GM12873 (cell line): ENCODE results near the gene CA14.

ENCODE experiments used
- TF ChIP-seq, protein P1 (sequence below): IDR thresholded peaks from 2 replicates; pipeline ENCODE4 v1.5.1; 2012; ENCODE audit warnings: low read depth, mild to moderate bottlenecking, moderate library complexity, low read length, control low read depth; ENCODE audit not compliant: insufficient read depth; ENCODE audit errors: missing control alignments

The CA14 gene

DNA sequence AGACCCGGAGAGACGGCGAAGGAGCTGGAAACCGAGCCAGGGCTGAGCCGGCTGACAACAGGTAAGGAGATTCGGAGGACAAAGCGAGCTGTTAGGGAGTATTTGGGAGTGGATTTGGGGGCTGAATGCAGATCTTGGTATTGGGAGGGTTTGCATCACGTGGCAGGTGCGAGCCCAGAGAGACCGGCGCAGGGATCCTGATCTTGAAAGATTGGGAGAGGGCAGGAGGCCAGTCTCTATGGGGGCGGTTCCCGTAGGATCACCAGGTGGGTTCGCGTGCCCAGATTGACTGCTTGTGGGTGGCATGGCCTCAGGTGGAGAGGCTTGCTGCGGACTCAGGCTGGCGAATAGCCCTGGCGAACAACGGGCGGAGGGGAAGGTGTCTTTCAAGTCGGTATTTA is 25.0 kb downstream of the CA14 start:
- TF ChIP-seq, protein P1, sequence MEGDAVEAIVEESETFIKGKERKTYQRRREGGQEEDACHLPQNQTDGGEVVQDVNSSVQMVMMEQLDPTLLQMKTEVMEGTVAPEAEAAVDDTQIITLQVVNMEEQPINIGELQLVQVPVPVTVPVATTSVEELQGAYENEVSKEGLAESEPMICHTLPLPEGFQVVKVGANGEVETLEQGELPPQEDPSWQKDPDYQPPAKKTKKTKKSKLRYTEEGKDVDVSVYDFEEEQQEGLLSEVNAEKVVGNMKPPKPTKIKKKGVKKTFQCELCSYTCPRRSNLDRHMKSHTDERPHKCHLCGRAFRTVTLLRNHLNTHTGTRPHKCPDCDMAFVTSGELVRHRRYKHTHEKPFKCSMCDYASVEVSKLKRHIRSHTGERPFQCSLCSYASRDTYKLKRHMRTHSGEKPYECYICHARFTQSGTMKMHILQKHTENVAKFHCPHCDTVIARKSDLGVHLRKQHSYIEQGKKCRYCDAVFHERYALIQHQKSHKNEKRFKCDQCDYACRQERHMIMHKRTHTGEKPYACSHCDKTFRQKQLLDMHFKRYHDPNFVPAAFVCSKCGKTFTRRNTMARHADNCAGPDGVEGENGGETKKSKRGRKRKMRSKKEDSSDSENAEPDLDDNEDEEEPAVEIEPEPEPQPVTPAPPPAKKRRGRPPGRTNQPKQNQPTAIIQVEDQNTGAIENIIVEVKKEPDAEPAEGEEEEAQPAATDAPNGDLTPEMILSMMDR: no peak

DNA sequence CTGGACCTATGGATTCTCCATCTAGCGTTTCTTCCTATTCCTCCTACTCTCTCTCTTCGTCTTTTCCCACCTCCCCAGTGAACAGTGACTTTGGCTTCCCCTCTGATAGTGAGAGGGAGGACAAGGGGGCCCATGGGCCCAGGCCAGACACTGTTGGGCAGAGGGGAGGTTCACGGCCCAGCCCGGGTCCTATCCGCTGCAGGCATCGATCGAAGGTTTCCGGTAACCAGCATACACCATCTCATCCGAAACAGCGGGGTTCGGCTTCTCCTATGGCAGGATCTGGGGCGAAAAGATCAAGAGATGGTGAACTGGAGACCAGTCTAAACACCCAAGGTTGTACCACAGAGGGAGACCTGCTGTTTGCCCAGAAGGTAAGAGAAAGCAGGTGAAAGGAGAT is 25.7 kb downstream of the CA14 start:
- TF ChIP-seq, protein P1: no peak

DNA sequence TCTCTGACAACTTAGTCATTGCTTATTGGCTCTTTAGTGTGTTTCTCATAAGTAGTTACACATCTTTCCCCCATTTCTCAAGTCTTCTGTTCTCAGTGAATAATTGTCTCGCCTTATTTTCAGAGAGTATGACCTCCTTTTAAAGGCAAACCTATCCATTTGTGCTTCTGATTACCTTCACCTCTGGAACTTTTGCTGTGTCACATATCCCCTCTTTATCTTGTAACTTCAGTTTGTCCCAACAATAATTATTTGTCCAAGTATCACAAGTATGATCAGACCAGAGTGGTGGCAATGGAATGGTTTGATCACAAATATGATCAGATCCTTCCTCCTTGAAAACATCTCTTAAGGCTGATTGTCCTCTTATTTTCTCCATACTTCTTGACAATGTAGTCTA is 30.8 kb downstream of the CA14 start:
- TF ChIP-seq, protein P1: no peak

DNA sequence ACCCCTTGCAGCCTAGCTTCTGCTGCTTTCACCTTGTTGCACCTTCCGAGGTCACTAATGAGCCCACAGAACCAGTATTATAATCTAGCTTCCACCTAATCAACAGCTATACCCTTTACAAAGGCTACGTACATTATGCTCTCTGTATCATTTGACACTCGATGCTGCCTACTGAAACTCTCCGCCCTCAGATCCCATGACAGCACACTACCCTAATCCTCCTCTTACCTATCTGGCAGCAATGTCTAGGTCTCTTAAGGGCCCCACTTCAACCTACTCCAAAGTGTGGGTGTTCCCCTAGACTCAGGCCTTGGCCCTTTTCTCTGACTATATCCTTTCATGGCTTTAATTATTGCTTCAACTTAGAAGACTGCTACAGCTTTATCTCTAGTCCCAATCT is 31.2 kb downstream of the CA14 start:
- TF ChIP-seq, protein P1: no peak

DNA sequence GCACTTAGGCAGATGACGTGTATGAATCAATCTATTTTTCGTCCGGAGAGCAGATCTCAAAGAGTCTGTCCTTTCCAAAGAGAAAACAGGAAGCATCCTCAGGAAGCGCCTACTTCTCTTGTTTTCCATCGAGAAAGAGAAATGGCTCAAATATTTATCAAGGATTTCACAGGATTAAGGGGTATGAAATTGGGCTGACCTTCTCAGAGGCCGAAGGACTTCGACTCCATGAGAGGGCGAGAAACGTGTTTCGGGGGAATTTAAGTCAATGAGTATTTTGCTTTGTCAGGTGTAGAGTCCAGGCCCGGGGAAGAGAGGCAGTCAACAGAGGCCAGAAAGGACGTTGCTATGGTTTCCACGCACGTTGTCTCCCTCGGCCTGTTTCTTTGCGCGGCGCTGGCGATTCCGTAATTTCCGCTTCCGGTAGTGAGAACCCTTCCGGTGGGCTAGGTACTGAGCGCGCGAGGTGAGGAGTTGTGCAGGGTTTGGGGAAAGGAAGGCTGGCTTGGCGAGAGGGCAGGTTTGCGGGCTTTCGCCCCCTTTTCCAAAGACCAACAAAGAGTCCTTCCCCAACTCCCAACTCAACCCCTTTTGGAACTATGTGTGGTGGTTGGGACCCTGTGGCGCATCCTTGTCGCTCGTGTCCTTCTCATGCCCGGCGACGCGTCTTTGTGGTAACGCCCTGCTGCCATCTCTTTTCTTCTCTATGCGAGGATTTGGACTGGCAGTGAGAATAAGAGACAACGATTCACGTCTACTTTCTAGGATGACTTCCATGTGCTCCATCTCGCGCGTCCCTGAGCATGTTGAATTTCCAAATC is 36.1 kb downstream of the CA14 start, which contains the start of gene MRPS21:
TSS of gene MRPS21 (plus strand) at position 429 of the 821 bp plus-strand sequence. CDS start 506 bp downstream, outside the sequence.
- TF ChIP-seq, protein P1: no peak

DNA sequence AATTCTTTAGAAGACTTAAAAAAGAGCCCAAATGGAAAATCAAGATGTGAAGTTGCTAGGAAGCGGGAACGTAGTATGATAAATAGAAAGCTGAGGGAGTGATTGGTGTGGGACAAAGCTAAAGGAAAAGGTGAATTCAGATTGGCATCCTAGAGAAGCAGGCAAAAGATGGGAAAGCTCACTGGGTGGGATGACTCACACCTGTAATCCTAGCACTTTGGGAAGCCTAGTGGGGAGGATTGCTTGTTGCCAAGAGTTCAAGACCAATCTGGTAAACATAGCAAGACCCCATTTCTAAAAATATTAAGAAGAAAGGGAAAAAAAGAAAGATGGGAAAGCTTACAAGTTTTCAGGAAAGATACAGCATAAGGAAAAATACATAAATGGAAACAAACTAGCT is 37.9 kb downstream of the CA14 start:
- TF ChIP-seq, protein P1: no peak

DNA sequence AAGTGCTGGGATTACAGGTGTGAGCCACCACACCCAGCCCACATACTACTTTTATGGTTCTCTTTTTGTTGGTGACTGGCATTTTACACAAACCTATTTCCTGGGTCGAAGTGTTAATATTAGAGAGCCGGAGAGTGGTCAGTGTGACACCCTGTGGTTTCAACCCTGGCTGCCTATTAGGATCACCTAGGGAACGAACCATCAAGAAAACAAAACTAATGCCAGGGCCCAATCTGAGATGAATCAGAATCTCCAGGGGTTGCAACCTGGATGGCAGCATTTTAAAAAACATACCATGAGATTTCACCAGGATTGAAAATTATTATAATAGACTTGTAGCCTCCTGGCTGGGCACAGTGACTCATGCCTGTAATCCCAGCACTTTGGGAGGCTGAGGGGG is 42.1 kb downstream of the CA14 start:
- TF ChIP-seq, protein P1: no peak
